Gastrocnemius medialis (tissue), 4 donors: ENCODE measurements around the gene CCL2. TPM values are rescaled to one million over a fixed set of nuclear protein-coding genes. Genes with fewer than 3 reads are reported as not detected.
A peak's percentile ranks its signal among the peaks of the same experiment; 100 is the strongest.
"Not testable (repeated sequence)": the region's sequence is repeated elsewhere in the genome, so short reads cannot be mapped to it uniquely, and the experiment has no call there.

Source experiments
- ATAC-seq, 2 donors: fragments of 150-250 bp; one replicate each; pipeline ENCODE4 v1.9.1; 2016
- DNase-seq, 2 donors: peaks; one replicate each; pipeline ENCODE4 v3.0.0-alpha.2; 2019
- H3K27ac ChIP-seq, 4 donors: fragments of 200-600 bp; sonication (generic); 1 replicate in 1 of 4; 2 replicates in 3 of 4; pipeline ENCODE4 v1.5.1; 2016 to 2018; ENCODE audit warnings: mild to moderate bottlenecking in 2 of 4, moderate library complexity in 1 of 4
- H3K27me3 ChIP-seq, 3 donors: fragments of 200-600 bp; sonication (generic) in 2 of 3; 1 replicate in 1 of 3; 2 replicates in 2 of 3; pipeline versions ENCODE4 v1.5.1 to v1.6.0; 2016 to 2019; ENCODE audit warnings: mild to moderate bottlenecking in 1 of 3, moderate library complexity in 1 of 3
- H3K36me3 ChIP-seq, 2 donors: fragments of 200-600 bp; sonication (generic) in 1 of 2; one replicate each; pipeline ENCODE4 v1.5.1; 2017 to 2018
- H3K4me1 ChIP-seq, 2 donors: fragments of 200-600 bp; sonication (generic) in 1 of 2; one replicate each; pipeline ENCODE4 v1.5.1; 2016 to 2017; ENCODE audit warnings: mild to moderate bottlenecking in 2 of 2
- H3K4me3 ChIP-seq, 4 donors: fragments of 200-600 bp; sonication (generic) in 3 of 4; 1 replicate in 1 of 4; 2 replicates in 3 of 4; pipeline ENCODE4 v1.5.1; 2016 to 2019; ENCODE audit warnings: mild to moderate bottlenecking in 2 of 4
- H3K9me3 ChIP-seq, 3 donors: fragments of 200-600 bp; sonication (generic) in 2 of 3; 1 replicate in 1 of 3; 2 replicates in 2 of 3; pipeline ENCODE4 v1.5.1; 2016 to 2019
- POLR2A ChIP-seq, 2 donors: fragments of 450-650 bp; IDR thresholded peaks; one replicate each; pipeline ENCODE4 v1.6.1; 2017; ENCODE audit warnings: antibody characterized with exemption in 2 of 2, mild to moderate bottlenecking in 2 of 2, moderate library complexity in 2 of 2
- in situ Hi-C, 4 donors: fragments of 200-750 bp; cut with MboI; loops; one replicate each; pipeline versions ENCODE4 v1.15.0 to v1.8.0; 2017; ENCODE audit warnings: low sequenced_read_pairs in 4 of 4
- intact Hi-C: fragments of 100-400 bp; cut with DNase I; formaldehyde crosslinking; loops from one replicate; pipeline ENCODE4 v1.15.1; 2023; ENCODE audit warnings: low total_unique reads
- total RNA-seq, 4 donors: library from RNA; depleted of rRNA; stranded (reverse); fragments of >200 nt; gene quantifications; one replicate each; pipeline versions ENCODE4 v1.1.0 to v1.2.3, GENCODE V29; 2016
- TF ChIP-seq, protein P1 (sequence below), 5 experiments: fragments of 450-650 bp in 3 of 5; fragments of 200-600 bp in 2 of 5; sonication (generic) in 2 of 5; IDR thresholded peaks in 4 of 5; conservative IDR thresholded peaks in 1 of 5; 1 replicate in 4 of 5; 2 replicates in 1 of 5; pipeline ENCODE4 v1.5.1; 2016 to 2019; ENCODE audit warnings: antibody characterized with exemption in 5 of 5, mild to moderate bottlenecking in 3 of 5, moderate library complexity in 3 of 5

Gene CCL2
- total RNA-seq, 4 donors from 2014 or later: 1.1 to 5.8 (median 4.1) TPM

DNA sequence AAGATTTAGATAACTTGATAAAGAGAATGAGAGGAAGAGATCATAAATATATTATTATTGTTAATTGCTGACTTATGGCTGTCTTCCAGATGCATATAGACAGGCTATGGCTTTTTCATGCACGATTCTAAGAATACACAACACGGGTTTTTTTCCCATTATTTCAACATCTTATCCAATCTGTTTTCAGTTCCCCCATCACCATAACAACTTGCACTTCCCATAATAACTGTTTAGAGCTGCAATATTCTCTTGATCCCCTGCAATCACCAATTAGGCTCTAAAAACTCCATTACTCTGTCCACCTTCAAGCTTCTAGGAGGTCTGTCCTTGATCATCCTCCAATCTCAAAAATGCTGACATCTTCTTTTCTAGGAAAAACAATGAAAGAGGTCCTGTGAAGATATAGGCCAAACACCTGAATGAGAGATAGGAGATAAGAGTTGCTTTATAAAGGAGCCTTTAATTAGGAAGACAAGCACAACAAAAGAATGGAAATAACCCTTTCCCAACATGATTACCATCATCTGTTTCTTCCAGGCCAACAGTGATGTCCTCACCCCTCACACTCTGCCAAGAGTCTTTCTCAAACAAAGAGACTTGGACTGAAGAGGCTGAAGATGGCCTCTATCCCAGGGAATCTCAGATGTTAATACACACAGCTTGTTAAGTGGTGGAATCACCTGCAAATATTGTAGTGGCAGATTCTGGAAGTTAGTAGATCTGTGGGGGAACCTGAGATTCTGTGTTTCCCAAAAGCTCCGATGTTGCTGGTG, 32.2 kb upstream of the CCL2 start:
- DNase-seq: no peak
- Histone ChIP-seq H3K27me3 (no peaks in the 10 kb centered on the region), H3K36me3 (no peaks in the 10 kb centered on the region), H3K4me1 (no peaks in the 10 kb centered on the region), H3K27ac (no peak overlapping the region), H3K9me3 (no peaks in the 10 kb centered on the region), H3K4me3 (no peak overlapping the region)
- in situ Hi-C loops: no loop called here
- ATAC-seq: peak in 1 of 2 donors; percentile 49
- intact Hi-C loops: no loop called here
- TF ChIP-seq, protein P1, sequence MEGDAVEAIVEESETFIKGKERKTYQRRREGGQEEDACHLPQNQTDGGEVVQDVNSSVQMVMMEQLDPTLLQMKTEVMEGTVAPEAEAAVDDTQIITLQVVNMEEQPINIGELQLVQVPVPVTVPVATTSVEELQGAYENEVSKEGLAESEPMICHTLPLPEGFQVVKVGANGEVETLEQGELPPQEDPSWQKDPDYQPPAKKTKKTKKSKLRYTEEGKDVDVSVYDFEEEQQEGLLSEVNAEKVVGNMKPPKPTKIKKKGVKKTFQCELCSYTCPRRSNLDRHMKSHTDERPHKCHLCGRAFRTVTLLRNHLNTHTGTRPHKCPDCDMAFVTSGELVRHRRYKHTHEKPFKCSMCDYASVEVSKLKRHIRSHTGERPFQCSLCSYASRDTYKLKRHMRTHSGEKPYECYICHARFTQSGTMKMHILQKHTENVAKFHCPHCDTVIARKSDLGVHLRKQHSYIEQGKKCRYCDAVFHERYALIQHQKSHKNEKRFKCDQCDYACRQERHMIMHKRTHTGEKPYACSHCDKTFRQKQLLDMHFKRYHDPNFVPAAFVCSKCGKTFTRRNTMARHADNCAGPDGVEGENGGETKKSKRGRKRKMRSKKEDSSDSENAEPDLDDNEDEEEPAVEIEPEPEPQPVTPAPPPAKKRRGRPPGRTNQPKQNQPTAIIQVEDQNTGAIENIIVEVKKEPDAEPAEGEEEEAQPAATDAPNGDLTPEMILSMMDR (IDR thresholded peaks at IDR 0.05 in 4 of 5, conservative IDR thresholded peaks at IDR 0.05 in 1 of 5): no peak
- TF ChIP-seq POLR2A (IDR thresholded peaks at IDR 0.05): no peak

DNA sequence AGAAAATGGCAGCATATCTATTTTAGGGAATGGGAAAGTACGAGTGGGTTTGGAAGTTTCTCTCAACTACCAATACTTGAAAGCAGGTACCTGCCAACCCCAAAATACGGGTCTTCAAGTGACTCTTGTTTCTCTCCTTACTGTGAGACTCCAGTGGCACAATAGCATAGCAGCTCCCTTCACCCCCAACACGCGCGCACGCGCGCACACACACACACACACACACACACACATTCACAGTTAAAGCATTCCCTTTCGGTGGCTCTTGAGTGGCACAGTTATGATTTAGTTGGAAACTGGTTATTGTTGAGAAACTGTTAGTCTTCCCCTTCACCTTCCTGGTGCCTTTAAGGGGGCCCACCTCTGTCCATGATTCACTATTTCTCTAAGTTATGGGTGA, 30.0 kb upstream of the CCL2 start:
- ATAC-seq (no peak), DNase-seq (no peak)
- intact Hi-C loops: no loop called here
- Histone ChIP-seq H3K4me1 (no peaks in the 10 kb centered on the region), H3K27ac (no peak overlapping the region), H3K4me3 (no peak overlapping the region), H3K27me3 (no peaks in the 10 kb centered on the region), H3K9me3 (peaks cover 0 to 7% (median 0%) of the 10 kb centered on the region in 3 donors), H3K36me3 (no peaks in the 10 kb centered on the region)
- in situ Hi-C loops: no loop called here
- TF ChIP-seq POLR2A (IDR thresholded peaks at IDR 0.05): no peak
- TF ChIP-seq, protein P1 (IDR thresholded peaks at IDR 0.05 in 4 of 5, conservative IDR thresholded peaks at IDR 0.05 in 1 of 5): no peak

DNA sequence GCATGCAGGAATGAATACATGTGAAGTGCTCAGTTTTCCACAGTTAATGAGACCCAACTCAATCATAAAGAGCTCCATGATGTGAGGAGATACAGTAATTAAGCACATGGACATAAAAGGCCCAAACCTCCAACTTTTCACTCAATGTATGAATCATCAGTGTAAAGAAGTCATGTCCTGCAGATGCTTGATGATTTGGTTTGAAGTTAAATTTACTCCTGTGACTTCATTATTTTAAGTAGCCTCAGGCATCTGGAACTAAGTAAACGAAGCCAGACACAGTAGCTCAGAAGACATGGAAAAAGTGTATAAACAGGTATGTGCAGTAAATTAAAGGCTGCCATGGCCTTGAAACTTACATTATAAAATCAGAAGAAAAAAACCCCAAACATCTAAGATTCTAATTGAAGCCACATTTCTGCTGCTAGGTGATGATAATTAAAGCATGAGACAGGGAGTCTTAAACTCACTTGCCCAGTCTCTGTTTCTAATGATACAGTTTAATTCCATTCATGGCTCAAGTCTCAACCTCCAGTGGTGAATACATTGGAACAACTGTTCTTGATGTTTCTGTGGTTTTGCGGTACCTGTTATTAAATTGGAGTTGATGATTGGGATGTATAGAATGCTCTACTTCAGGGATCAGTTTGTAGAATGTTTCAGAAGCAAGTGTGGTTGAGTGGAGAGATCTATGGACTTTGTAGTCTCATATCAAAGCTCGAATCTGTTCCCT, 28.9 kb upstream of the CCL2 start:
- H3K27me3 ChIP-seq: no peaks in the 10 kb centered on the region
- DNase-seq (no peak), ATAC-seq (no peak)
- H3K9me3 ChIP-seq: peaks cover 0 to 11% (median 0%) of the 10 kb centered on the region in 3 donors
- H3K27ac ChIP-seq: no peak overlapping the region
- no peaks in the 10 kb centered on the region for H3K36me3 ChIP-seq
- no peak overlapping the region for H3K4me3 ChIP-seq
- no peak for TF ChIP-seq POLR2A (IDR thresholded peaks at IDR 0.05)
- TF ChIP-seq, protein P1 (IDR thresholded peaks at IDR 0.05 in 4 of 5, conservative IDR thresholded peaks at IDR 0.05 in 1 of 5): no peak
- no peaks in the 10 kb centered on the region for H3K4me1 ChIP-seq
- intact Hi-C loops: no loop called here
- in situ Hi-C loops: no loop called here

DNA sequence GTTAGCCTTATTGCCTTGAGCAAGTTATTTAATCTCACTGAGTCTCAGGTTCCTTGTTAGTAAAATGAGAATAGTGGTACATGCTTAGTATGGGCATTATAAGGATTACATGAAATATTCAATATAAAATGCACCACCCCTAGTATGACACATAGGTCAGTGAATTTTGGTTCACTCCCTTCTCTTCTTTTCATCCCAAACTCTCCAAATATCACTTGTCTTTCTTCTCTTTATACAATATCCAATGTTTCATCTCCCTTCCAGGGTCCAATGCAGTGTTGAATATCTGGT, 28.4 kb upstream of the CCL2 start:
- intact Hi-C loops: no loop called here
- no peak for TF ChIP-seq POLR2A (IDR thresholded peaks at IDR 0.05)
- TF ChIP-seq, protein P1 (IDR thresholded peaks at IDR 0.05 in 4 of 5, conservative IDR thresholded peaks at IDR 0.05 in 1 of 5): no peak
- H3K27ac ChIP-seq: no peak overlapping the region
- H3K36me3 ChIP-seq: no peaks in the 10 kb centered on the region
- ATAC-seq: no peak
- H3K27me3 ChIP-seq: no peaks in the 10 kb centered on the region
- peaks cover 0 to 11% (median 0%) of the 10 kb centered on the region in 3 donors for H3K9me3 ChIP-seq
- no peaks in the 10 kb centered on the region for H3K4me1 ChIP-seq
- H3K4me3 ChIP-seq: no peak overlapping the region
- in situ Hi-C loops: no loop called here
- DNase-seq: no peak

DNA sequence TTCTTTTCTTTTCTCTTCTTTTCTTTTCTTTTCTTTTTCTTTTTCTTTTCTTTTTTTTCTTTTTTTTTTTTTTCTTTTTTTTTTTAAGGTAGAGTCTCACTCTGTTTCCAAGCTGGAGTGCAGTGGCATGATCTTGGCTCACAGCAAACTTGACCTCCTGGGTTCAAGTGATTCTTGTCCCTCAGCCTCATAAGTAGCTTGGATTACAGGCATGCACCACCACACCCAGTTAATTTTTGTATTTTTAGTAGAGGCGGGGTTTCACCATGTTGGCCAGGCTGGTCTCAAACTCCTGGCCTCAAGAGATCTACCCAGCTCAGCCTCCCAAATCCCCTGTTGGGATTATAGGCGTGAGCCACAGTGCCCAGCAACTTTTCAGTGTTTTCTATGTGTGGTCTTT, 27.8 kb upstream of the CCL2 start:
- DNase-seq, intact Hi-C loops, H3K36me3 ChIP-seq, in situ Hi-C loops, ATAC-seq, H3K4me3 ChIP-seq, H3K4me1 ChIP-seq, H3K27ac ChIP-seq, H3K27me3 ChIP-seq: not testable (repeated sequence)
- peaks cover 0 to 11% (median 0%) of the 10 kb centered on the region in 3 donors for H3K9me3 ChIP-seq
